Endothelial cell of umbilical vein (primary cell): ENCODE measurements around the gene CERS5. TPM values are rescaled to one million over a fixed set of nuclear protein-coding genes. Genes with fewer than 3 reads are reported as not detected.

ENCODE experiments used
- BruUV-seq: library from RNA; stranded (reverse); fragments of 400-500 nt; replicated peaks from 2 replicates; lab custom pipeline; 2021; lab: Mats Ljungman, UMichigan
- CTCF ChIA-PET: fragments of 300-600, 350-600 bp; sonication (Branson Sonifier 250); formaldehyde crosslinking; loops from one replicate; lab custom pipeline; 2021; ENCODE audit warnings: antibody characterized with exemption, inconsistent platforms; lab: Charles Lee
- POLR2A ChIA-PET: fragments of 300-600, 350-600 bp; sonication (Branson Sonifier 250); formaldehyde crosslinking; loops from one replicate; lab custom pipeline; 2021; ENCODE audit warnings: antibody characterized with exemption, inconsistent platforms; lab: Charles Lee
- DNase-seq: peaks from one replicate; pipeline ENCODE4 v3.0.0-alpha.2; 2011; ENCODE audit warnings: low read depth, low spot score
- FAIRE-seq: peaks from 2 replicates; lab custom pipeline; 2011; peaks lifted over from hg19 to GRCh38; lab: Jason Lieb, UNC
- H2AFZ ChIP-seq: 2 replicates; pipeline ENCODE4 v1.6.0; 2012; ENCODE audit warnings: low read depth, low read length, control low read depth, inconsistent platforms
- H3K27ac ChIP-seq: 2 replicates; pipeline ENCODE4 v1.5.1; 2011; ENCODE audit warnings: low read depth, mild to moderate bottlenecking, control low read depth, low read length, moderate library complexity; ENCODE audit not compliant: insufficient read depth
- H3K27me3 ChIP-seq, 2 experiments: 2 replicates each; pipeline versions ENCODE4 v1.6.0 to v1.6.1; 2011; ENCODE audit warnings: low read length in 2 of 2, mixed read lengths in 1 of 2; ENCODE audit not compliant: control insufficient read depth in 2 of 2, insufficient read depth in 2 of 2
- H3K36me3 ChIP-seq, 2 experiments: 2 replicates in 1 of 2; 3 replicates in 1 of 2; pipeline ENCODE4 v1.5.1; 2011; ENCODE audit warnings: low read length in 2 of 2, mild to moderate bottlenecking in 1 of 2, moderate library complexity in 1 of 2; ENCODE audit not compliant: control insufficient read depth in 2 of 2, insufficient read depth in 2 of 2; ENCODE audit errors: extremely low read depth in 1 of 2
- H3K4me1 ChIP-seq: 3 replicates; pipeline ENCODE4 v1.5.1; 2011; ENCODE audit warnings: mild to moderate bottlenecking, low read length; ENCODE audit not compliant: control insufficient read depth, insufficient read depth; ENCODE audit errors: extremely low read depth
- H3K4me2 ChIP-seq: 2 replicates; pipeline ENCODE4 v1.6.1; 2011; ENCODE audit warnings: low read length, control low read depth, mixed read lengths; ENCODE audit not compliant: insufficient read depth
- H3K4me3 ChIP-seq, 3 experiments: fragments of 200-600 bp in 1 of 3; sonication (generic), shearing (Covaris generic) in 1 of 3; replicated peaks in 1 of 3; 2 replicates each; pipeline ENCODE4 v1.5.1; 2011 to 2016; ENCODE audit warnings: control low read depth in 3 of 3, low read length in 3 of 3, mild to moderate bottlenecking in 2 of 3, inconsistent platforms in 1 of 3, low read depth in 1 of 3, moderate library complexity in 1 of 3; ENCODE audit not compliant: insufficient read depth in 1 of 3
- H3K79me2 ChIP-seq: 2 replicates; pipeline ENCODE4 v1.6.0; 2012; ENCODE audit warnings: low read length, inconsistent platforms; ENCODE audit not compliant: control insufficient read depth, insufficient read depth
- H3K9ac ChIP-seq: replicated peaks from 2 replicates; pipeline ENCODE3; 2011; ENCODE audit warnings: low read length, control low read depth; ENCODE audit not compliant: insufficient read depth; ENCODE audit errors: extremely low read depth
- H3K9me1 ChIP-seq: replicated peaks from 3 replicates; pipeline ENCODE4 v1.6.0; 2011; ENCODE audit warnings: mild to moderate bottlenecking, low read length; ENCODE audit not compliant: control insufficient read depth, insufficient read depth; ENCODE audit errors: extremely low read depth
- H3K9me3 ChIP-seq: replicated peaks from 2 replicates; pipeline ENCODE4 v1.5.1; 2012; ENCODE audit warnings: low read length, inconsistent platforms; ENCODE audit not compliant: control insufficient read depth, insufficient read depth
- H4K20me1 ChIP-seq: replicated peaks from 2 replicates; pipeline ENCODE3; 2011; ENCODE audit warnings: mild to moderate bottlenecking, low read length; ENCODE audit not compliant: control insufficient read depth, insufficient read depth; ENCODE audit errors: extremely low read depth
- CTCF ChIP-seq, 2 donors: IDR thresholded peaks; 1 replicate in 1 of 2; 2 replicates in 1 of 2; pipeline ENCODE4 v1.5.1; 2011; ENCODE audit warnings: low read length in 2 of 2, mild to moderate bottlenecking in 2 of 2, moderate library complexity in 2 of 2, control low read depth in 1 of 2, inconsistent platforms in 1 of 2, low read depth in 1 of 2; ENCODE audit not compliant: insufficient read depth in 1 of 2; ENCODE audit errors: extremely low read depth in 1 of 2
- EZH2 ChIP-seq: IDR thresholded peaks from 2 replicates; pipeline ENCODE4 v1.6.1; 2012; ENCODE audit warnings: borderline replicate concordance, low read depth, mild to moderate bottlenecking, moderate library complexity, low read length, inconsistent platforms; ENCODE audit not compliant: severe bottlenecking
- FOS ChIP-seq: IDR thresholded peaks from 2 replicates; pipeline ENCODE4 v1.6.1; 2011; ENCODE audit warnings: mild to moderate bottlenecking, low read length, moderate library complexity, borderline replicate concordance; ENCODE audit not compliant: insufficient read depth
- GATA2 ChIP-seq: IDR thresholded peaks from 2 replicates; pipeline ENCODE4 v1.7.0; 2011; ENCODE audit warnings: low read depth, mild to moderate bottlenecking, moderate library complexity, mixed read lengths, low read length; ENCODE audit not compliant: insufficient read length, insufficient read depth
- JUN ChIP-seq: IDR thresholded peaks from 2 replicates; pipeline ENCODE4 v1.6.1; 2011; ENCODE audit warnings: borderline replicate concordance, low read depth; ENCODE audit not compliant: insufficient read length, insufficient read depth
- MYC ChIP-seq: IDR thresholded peaks from one replicate; pipeline ENCODE4 v1.6.1; 2011; ENCODE audit warnings: mild to moderate bottlenecking, low read depth, low read length
- POLR2A ChIP-seq: IDR thresholded peaks from 2 replicates; pipeline ENCODE4 v1.6.1; 2012; ENCODE audit warnings: low read depth, mild to moderate bottlenecking, control low read depth, low read length
- POLR2AphosphoS5 ChIP-seq: IDR thresholded peaks from 2 replicates; pipeline ENCODE4 v1.6.1; 2012; ENCODE audit warnings: low read depth, mild to moderate bottlenecking, control low read depth, low read length, moderate library complexity; ENCODE audit not compliant: insufficient read depth
- dilution Hi-C: fragments of 300-500 bp; cut with MboI; formaldehyde crosslinking; loops from one replicate; pipeline ENCODE4 v1.15.0; 2019; ENCODE audit warnings: low sequenced_read_pairs; ENCODE audit not compliant: extremely low pct_ligation_motif_present
- intact Hi-C: fragments of 100-400 bp; cut with micrococcal nuclease; formaldehyde crosslinking; loops from one replicate; pipeline ENCODE4 v1.10.0; 2022
- polyA plus RNA-seq, 4 experiments: library from polyadenylated mRNA; depleted of rRNA in 3 of 4; stranded (reverse) in 3 of 4; unstranded in 1 of 4; fragments of >200 nt; gene quantifications; 2 replicates each; pipeline versions ENCODE4 v1.2.1 to v1.2.3, GENCODE V29; 2011 to 2012; ENCODE audit warnings: missing spikeins in 1 of 4
- total RNA-seq: library from RNA; stranded (reverse); gene quantifications from 2 replicates; pipeline ENCODE4 v1.2.3, GENCODE V29; 2021
- TF ChIP-seq, protein P1 (sequence below): IDR thresholded peaks from 2 replicates; pipeline ENCODE4 v1.6.1; 2011; ENCODE audit not compliant: insufficient read depth, insufficient read length

Gene CERS5
- total and polyA plus RNA-seq, 2 donors (not counting 3 experiments of a cell fraction or from before 2014, with no cell fraction given): 60.4 to 108 TPM

GRCh38 chr12:50112456-50113218 lies 54.5 kb downstream of the CERS5 start:
- Histone ChIP-seq H3K79me2 (peaks cover 9% of the 10 kb centered on the region), H2AFZ (peak overlapping the region; percentile 1), H4K20me1 (no peaks in the 10 kb centered on the region), H3K4me3 (peak overlapping the region; percentile 0 to 76 (median 59)), H3K27ac (peak overlapping the region; percentile 6), H3K9me3 (no peaks in the 10 kb centered on the region), H3K9ac (peak overlapping the region; percentile 44), H3K9me1 (no peaks in the 10 kb centered on the region), H3K4me1 (peaks cover 9% of the 10 kb centered on the region), H3K36me3 (peaks cover 0 to 2% of the 10 kb centered on the region in 2 experiments), H3K4me2 (peak overlapping the region; percentile 17), H3K27me3 (no peaks in the 10 kb centered on the region)
- no peak for DNase-seq
- dilution Hi-C loops (no loop called here), intact Hi-C loops (loop anchor here (1.0 kb wide), 2 partner anchors 27 to 55 kb away; partner anchors contain the start of genes CERS5 and SMARCD1)
- TF ChIP-seq, protein P1, sequence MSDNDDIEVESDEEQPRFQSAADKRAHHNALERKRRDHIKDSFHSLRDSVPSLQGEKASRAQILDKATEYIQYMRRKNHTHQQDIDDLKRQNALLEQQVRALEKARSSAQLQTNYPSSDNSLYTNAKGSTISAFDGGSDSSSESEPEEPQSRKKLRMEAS: no peak
- TF ChIP-seq POLR2AphosphoS5 (no peak), FOS (no peak), EZH2 (no peak), MYC (no peak), JUN (no peak), POLR2A (no peak), CTCF (IDR thresholded peaks at IDR 0.05; ENCODE audit: extremely low read depth in 1 of 2, insufficient read depth in 1 of 2, low read depth in 1 of 2, low read length in 2 of 2) (no peak), GATA2 (no peak)
- ChIA-PET CTCF (interaction anchor here (0.8 to 4.5 kb wide), 19 partner anchors 8 to 202 kb away, joined by 3 to 89 read pairs (median 12); partner anchors contain the start of genes CERS5, GPD1 and SMARCD1), POLR2A (interaction anchor here (0.7 to 2.3 kb wide), 6 partner anchors 8 to 110 kb away, joined by 3 to 20 read pairs (median 7); partner anchors contain the start of genes CERS5 and SMARCD1)
- no peak for FAIRE-seq
- TSS peak; percentile 40 for BruUV-seq
